Epithelial cell of esophagus (primary cell): ENCODE data around the gene LRRC25.

Experiments used
- DNase-seq: peaks from one replicate; pipeline ENCODE4 v3.0.0; 2010; ENCODE audit warnings: low read depth
- H3K4me3 ChIP-seq: 2 replicates; pipeline ENCODE4 v1.5.1; 2011; ENCODE audit warnings: mild to moderate bottlenecking, low read length, control low read depth
- TF ChIP-seq, protein P1 (sequence below): IDR thresholded peaks from 2 replicates; pipeline ENCODE4 v1.5.1; 2011; ENCODE audit warnings: low read depth, mild to moderate bottlenecking, low read length, control low read depth, inconsistent platforms; ENCODE audit not compliant: insufficient read depth; ENCODE audit errors: missing control alignments

The LRRC25 gene

DNA sequence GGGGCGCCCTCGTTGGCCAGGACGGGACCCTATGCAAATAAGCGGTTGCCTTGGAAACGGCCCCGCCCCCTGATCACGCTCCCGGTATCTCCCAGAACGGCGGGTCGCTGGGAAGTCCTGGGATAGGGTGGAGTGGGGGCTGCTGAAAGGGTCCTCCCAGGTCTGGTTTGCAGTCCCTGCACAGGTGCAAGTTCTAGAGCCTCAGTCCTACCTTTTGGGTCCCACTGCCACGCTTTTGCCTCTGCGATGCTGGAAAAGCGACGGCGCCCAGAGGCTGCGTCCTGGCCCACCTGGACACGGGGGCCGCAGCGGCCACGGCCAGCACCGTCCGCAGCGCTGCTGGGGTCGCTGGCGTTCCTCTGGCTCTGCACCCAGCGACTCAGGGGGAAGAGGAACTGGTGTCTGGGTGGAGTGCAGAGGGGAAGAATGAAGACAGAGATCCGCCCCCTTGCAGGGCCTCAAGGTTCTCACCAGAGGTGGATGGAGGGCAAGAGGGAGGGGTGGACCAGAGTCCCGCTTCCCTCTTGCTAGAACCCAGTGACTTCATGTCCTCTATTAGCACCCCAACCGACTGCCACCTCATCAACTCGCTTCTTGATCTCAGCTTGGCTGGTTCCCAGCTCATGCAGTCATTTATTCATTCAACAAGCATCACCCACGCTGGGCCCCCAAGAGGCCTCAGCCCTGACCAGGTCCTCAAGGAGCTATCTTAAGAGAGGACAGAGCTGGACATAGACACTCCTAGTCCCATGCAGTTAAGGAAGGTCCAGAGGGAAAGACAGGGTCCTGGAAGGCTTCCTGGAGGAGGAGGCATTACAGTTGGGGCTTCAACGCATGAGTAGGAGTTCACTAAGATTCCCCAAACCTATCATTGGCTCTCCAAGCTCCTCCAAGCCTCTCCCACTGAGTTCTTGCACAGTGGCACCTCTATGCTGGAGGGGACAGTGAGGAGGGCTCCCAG lies at the start of gene LRRC25:
Gene LRRC25, minus strand, starts transcription at position 381 of the 961 bp plus-strand sequence. CDS start 659 bp downstream, outside the sequence.
- DNase-seq, result no peak
- TF ChIP-seq, protein P1, sequence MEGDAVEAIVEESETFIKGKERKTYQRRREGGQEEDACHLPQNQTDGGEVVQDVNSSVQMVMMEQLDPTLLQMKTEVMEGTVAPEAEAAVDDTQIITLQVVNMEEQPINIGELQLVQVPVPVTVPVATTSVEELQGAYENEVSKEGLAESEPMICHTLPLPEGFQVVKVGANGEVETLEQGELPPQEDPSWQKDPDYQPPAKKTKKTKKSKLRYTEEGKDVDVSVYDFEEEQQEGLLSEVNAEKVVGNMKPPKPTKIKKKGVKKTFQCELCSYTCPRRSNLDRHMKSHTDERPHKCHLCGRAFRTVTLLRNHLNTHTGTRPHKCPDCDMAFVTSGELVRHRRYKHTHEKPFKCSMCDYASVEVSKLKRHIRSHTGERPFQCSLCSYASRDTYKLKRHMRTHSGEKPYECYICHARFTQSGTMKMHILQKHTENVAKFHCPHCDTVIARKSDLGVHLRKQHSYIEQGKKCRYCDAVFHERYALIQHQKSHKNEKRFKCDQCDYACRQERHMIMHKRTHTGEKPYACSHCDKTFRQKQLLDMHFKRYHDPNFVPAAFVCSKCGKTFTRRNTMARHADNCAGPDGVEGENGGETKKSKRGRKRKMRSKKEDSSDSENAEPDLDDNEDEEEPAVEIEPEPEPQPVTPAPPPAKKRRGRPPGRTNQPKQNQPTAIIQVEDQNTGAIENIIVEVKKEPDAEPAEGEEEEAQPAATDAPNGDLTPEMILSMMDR, result no peak
- no peak within 1 kb of the TSS for H3K4me3 ChIP-seq

DNA sequence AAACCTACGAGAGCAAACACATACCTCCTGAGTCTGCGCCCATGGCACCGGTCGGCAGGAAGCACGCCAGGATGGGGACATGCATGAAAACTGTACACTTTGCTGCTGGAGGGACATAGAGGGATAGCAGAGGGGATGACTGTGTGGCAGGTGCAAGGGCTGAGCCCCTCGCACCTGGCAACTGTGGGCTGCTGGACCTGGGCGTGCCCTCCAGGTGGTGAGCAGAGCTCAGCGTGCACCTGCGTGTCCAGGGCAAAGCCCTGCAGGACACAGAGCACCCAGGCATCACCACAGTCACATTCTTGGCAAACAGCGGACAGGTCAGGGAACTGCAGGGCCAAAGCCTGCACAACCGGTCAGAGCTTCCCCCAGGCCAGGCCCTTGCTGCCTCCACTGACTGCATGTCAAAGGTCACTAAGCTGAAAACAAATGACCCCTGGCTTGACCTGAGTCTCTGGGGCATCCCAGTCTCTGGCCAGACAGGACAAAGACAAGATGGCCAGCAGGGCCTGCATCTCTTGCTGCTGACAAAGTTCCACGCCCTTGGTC lies 49.5 kb upstream of the LRRC25 start:
- TF ChIP-seq, protein P1, result no peak
- no peak overlapping the region for H3K4me3 ChIP-seq
- DNase-seq, result no peak

DNA sequence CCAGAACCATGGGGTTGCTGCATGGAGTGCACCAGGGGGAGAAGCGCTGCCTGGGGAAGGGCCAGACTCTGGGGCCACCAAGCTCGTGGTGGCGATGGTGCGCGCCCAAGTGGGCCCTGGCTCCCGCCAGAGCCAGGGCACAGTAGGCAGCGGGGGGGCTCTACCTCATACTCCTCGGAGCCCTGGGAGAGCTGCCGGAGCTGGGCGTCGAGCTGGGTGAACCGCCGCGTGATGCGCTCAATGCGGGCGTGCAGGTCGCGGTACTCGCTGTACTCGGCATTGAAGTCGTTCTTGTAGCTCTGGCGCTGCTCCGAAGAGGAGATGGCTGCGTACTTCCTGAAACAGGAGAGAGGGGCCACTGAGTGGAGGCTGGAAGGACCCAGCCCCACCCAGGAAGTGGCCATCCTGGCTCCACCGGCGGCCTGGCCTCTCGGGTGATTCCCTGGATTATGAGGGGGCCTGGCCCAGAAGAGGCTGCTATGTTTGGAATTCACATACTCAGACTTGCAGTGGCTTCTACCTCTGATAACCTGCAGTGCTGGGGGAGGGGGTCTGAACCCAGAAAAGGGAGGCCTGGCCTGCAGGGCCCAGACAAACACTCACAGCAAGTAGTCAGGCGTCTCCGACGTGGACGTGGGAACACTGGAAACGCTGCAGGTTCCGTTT lies 48.9 kb upstream of the LRRC25 start:
- H3K4me3 ChIP-seq, result no peak overlapping the region
- no peak for DNase-seq
- TF ChIP-seq, protein P1, result no peak

DNA sequence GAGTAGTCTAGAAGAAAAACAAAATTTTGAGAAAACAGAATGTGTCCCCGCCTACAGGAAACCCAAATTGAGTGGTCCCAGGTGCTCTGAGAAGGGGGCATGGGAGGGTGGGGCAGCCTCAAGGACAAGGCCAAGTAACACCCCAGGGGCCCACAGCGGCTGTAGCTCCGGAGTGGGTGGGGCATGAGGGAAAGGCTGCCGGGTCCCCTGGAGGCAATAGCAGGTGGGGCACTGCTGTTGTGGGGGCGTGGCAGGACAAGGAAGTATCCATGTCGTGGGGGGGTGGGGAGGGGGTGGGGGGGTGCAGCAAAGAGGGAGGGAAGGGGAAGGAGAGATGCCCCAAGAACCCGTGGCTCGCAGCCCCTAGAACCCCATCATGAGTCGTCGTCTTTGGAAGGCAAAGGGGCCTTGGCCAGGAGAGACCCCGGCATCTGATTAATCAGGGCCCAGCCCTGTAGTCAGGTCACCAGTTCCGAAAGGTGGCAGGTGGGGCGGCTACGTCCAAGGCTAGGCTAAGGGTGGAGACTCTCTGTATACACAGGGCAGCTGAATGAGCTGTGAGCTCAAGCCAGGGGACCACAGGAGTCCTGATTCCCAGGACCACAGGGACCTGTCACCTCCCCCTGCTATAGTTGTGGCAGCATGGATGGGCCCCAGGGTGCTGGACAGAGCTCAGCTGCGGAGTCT lies 48.0 kb upstream of the LRRC25 start:
- no peak overlapping the region for H3K4me3 ChIP-seq
- TF ChIP-seq, protein P1, result no peak
- no peak for DNase-seq

DNA sequence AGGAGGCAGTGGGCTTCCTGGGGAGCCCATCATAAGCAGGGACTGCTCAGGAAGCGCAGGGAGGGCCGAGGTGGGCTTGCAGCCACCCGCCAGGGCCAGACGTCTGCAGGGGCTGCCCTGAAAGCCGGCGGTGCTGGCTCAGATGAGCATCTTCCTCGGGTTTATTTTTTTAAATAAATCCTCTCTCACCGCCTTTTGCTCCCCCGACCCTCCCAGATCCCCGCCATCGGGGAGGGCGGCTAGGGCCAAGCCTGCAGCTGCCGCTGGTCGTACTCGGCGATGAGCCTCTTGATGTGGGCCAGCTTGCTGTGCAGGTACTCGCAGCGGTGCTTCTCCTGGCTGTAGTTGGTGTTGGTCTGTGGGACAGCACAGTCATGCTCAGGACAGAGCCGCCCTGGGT lies 47.1 kb upstream of the LRRC25 start:
- no peak overlapping the region for H3K4me3 ChIP-seq
- TF ChIP-seq, protein P1, result no peak
- no peak for DNase-seq

DNA sequence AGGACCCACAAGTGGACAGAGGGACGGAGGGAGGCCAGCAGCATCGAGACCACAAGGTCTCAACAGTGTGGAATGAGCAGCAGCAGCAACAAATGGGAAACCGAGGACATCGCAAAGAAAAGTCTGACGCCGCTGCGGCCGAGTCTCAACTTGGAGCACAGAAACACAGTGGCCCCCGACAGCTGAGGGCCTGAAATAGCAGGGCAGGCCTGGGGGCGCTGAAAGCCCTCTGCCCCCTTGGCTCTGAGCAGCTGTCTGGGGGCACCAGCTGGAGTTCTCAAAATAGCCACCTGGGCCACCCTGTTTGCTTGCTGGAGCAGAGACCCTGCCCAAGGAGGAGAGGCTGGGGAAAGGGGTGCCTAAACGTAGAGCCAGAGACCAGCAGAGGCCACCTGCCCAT lies 46.4 kb upstream of the LRRC25 start:
- H3K4me3 ChIP-seq, result no peak overlapping the region
- DNase-seq, result no peak
- TF ChIP-seq, protein P1, result no peak
